Esophagus squamous epithelium (tissue), 4 donors: Measurements from ENCODE around the gene FAM151A.

Source experiments
- POLR2A ChIP-seq, 4 donors: fragments of 450-650 bp; IDR thresholded peaks; one replicate each; pipeline ENCODE4 v1.6.1; 2017; ENCODE audit warnings: antibody characterized with exemption in 4 of 4, mild to moderate bottlenecking in 4 of 4, moderate library complexity in 3 of 4
- TF ChIP-seq, protein P1 (sequence below), 6 experiments: fragments of 450-650 bp in 4 of 6; fragments of 200-600 bp in 2 of 6; sonication (generic) in 2 of 6; IDR thresholded peaks; one replicate each; pipeline ENCODE4 v1.5.1; 2016 to 2019; ENCODE audit warnings: antibody characterized with exemption in 6 of 6, mild to moderate bottlenecking in 4 of 6, moderate library complexity in 4 of 6

DNA sequence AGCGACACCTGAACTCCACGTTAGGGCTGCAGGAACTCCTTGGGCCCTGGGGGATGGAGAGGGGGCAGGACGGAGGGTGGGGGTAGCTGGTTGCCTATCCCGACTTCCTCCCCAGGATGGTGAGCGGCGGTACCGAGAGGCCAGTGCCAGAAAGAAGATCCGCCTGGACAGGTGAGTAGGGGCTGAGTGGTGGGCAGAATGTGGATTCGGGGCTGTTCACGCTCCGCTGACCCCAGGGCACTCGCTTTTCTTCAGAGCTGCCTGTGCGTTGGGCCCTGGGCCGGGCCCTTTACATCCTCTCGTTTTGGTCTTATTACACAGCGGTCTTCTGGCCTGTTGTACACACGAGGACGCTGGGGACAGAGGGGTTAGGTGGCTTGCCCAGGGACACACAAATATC, 20.8 kb downstream of the FAM151A start:
- TF ChIP-seq, protein P1, sequence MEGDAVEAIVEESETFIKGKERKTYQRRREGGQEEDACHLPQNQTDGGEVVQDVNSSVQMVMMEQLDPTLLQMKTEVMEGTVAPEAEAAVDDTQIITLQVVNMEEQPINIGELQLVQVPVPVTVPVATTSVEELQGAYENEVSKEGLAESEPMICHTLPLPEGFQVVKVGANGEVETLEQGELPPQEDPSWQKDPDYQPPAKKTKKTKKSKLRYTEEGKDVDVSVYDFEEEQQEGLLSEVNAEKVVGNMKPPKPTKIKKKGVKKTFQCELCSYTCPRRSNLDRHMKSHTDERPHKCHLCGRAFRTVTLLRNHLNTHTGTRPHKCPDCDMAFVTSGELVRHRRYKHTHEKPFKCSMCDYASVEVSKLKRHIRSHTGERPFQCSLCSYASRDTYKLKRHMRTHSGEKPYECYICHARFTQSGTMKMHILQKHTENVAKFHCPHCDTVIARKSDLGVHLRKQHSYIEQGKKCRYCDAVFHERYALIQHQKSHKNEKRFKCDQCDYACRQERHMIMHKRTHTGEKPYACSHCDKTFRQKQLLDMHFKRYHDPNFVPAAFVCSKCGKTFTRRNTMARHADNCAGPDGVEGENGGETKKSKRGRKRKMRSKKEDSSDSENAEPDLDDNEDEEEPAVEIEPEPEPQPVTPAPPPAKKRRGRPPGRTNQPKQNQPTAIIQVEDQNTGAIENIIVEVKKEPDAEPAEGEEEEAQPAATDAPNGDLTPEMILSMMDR (IDR thresholded peaks at IDR 0.05) = no peak
- TF ChIP-seq POLR2A (IDR thresholded peaks at IDR 0.05) = no peak
